Measurements from ENCODE around the gene SNX22.
"Not testable (repeated sequence)": the region's sequence is repeated elsewhere in the genome, so short reads cannot be mapped to it uniquely, and the experiment has no call there.

The SNX22 gene

GRCh38 chr15:64151727-64152506 lies at the start of gene SNX22:
Gene SNX22 (plus strand): TSS chr15:64151731. CDS start chr15:64151776, 45 bp downstream.
- no peak for DNase-seq (ENCODE audit: low read depth)

DNA sequence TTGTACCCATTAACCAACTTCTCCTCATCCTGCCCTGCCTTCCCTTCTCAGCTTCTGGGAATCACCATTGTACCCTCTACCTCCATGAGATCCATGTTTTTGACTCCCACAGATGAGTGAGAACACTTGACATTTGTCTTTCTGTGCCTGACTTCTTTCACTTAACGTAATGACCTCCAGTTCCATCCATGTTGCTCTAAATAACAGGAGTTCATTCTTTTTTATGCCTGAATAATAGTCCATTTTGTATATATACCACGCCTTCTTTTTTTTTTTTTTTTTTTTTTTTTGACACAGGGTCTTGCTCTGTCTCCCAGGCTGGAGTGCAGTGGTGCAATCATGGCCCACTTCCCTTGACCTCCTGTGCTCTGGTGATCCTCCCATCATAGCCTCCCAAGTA lies 49.0 kb upstream of the SNX22 start:
- no peak for DNase-seq (ENCODE audit: low read depth)

GRCh38 chr15:64105113-64105704 lies 46.3 kb upstream of the SNX22 start:
- DNase-seq (ENCODE audit: low read depth) = peak; percentile 85

GRCh38 chr15:64107337-64107736 lies 44.2 kb upstream of the SNX22 start:
- no peak for DNase-seq (ENCODE audit: low read depth)

- not testable (repeated sequence) for DNase-seq (ENCODE audit: low read depth)
These were observed 41.3 kb upstream of the SNX22 start for GRCh38 chr15:64110108-64110701.

DNA sequence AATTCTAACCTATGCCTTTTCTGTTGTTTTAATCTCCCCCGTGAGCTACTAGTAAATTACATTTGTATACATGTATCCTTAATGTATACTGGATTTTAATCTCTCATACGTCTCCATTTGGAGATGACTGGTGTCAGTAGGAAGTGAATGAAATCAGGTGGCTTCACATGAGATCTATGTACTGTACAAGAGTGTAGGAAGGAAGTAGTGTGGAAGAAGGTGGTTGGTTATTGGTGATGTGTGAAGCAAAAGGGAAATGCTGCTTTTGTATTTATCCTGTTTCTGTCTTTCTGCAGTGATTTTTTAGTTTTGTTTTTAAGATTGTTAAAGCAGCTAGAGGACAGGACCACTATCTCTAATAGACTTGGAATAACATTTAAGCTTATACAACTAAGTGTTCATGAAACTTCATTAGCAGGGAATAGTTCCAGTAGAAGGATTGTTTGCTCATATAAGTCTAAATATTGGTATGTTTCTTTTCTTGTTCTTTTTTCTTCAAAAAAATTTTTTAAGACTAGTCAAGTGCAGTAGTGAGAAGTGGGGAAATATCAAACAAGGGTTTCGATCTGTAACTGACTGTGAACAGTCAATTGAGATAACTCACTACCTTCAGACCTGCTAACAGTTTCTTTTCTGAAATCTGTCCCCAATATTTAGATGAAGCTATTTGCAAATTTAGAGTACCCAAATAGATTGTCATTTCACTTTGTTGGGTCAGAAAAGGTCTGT lies 40.4 kb upstream of the SNX22 start:
- DNase-seq (ENCODE audit: low read depth) = no peak

- DNase-seq (ENCODE audit: low read depth) = no peak
These were observed 39.9 kb upstream of the SNX22 start for GRCh38 chr15:64111679-64112050.

GRCh38 chr15:64112073-64112772 lies 39.3 kb upstream of the SNX22 start:
- DNase-seq (ENCODE audit: low read depth) = no peak

DNA sequence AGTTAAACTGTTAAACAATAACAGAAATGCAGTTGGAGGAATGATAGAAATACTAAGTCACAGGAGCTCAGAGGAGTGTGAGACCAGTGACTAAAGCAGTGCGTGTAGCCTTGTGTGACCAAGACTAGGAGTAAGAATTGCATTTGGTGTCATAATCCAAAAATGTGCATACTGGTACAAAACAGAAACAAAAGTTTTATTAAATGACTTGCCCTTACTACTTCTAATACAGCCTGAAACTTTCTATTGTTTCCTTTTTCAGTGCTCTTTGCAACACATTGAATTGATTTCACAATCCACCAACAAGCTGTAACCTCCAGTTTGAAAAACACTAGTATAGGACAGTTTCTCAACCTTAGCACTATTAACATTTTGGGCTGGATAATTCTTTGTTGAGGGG lies 38.6 kb upstream of the SNX22 start:
- DNase-seq (ENCODE audit: low read depth) = peak; percentile 80

- DNase-seq (ENCODE audit: low read depth) = no peak
These were observed 33.6 kb upstream of the SNX22 start for GRCh38 chr15:64117759-64118487.

DNA sequence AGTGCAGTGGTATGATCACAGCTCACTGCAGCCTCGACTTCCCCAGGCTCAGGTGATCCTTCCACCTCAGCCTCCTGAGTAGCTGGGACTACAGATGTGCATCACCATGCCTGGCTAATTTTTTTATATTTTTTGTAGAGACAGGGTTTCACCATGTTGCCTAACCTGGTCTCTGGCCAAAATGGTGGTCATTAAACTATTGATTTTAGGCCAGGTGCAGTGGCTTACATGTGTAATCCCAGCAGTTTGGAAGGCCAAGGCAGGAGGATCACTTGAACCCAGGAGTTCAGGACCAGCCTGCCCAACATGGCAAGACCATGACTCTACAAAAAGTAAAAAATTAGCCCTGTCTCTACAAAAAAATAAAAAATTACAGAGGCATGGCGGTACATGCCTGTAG lies 31.2 kb upstream of the SNX22 start:
- DNase-seq (ENCODE audit: low read depth) = not testable (repeated sequence)

DNA sequence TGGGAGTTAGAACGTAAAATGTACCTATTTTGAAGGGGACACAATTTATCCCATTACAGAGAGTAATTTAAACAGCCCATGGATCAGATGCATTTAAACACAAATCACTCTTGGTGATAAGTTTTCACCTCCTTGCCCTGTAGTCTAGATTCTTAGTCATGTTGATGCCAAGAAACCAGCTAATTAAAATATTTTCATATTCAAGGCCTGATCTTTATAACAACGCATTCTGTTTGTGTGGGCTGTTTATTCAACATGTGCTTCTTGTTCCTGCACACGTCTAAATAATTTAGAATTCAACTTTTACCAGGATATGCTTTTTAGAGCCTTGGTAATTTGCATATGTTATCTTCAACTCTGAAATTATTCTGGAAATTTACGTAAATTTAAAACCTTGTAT lies 29.9 kb upstream of the SNX22 start:
- DNase-seq (ENCODE audit: low read depth) = no peak

GRCh38 chr15:64122444-64122843 lies 29.1 kb upstream of the SNX22 start:
- no peak for DNase-seq (ENCODE audit: low read depth)

- peak; percentile 64 for DNase-seq (ENCODE audit: low read depth)
These were observed 28.6 kb upstream of the SNX22 start for GRCh38 chr15:64122936-64123351.

- no peak for DNase-seq (ENCODE audit: low read depth)
These were observed 25.6 kb upstream of the SNX22 start for GRCh38 chr15:64125978-64126377.

- DNase-seq (ENCODE audit: low read depth) = no peak
These were observed 23.8 kb upstream of the SNX22 start for GRCh38 chr15:64127521-64128270.

- DNase-seq (ENCODE audit: low read depth) = no peak
These were observed 21.4 kb upstream of the SNX22 start for GRCh38 chr15:64130159-64130558.

DNA sequence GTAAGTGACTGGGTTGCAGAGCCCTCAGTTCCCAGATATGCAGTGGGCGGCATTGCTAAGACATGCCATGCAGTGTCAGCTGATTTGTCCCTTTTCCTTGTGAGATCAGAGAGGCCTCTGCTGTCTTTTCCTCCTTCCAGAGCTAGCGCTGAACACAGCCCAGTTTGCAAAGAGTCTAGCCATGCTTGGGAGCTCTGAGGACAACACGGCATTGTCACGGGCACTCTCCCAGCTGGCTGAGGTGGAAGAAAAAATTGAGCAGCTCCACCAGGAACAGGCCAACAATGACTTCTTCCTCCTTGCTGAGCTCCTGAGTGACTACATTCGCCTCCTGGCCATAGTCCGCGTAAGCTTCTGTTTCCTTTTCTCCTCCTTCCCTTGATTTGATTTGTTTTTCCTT lies 20.0 kb upstream of the SNX22 start:
- DNase-seq (ENCODE audit: low read depth) = no peak

DNA sequence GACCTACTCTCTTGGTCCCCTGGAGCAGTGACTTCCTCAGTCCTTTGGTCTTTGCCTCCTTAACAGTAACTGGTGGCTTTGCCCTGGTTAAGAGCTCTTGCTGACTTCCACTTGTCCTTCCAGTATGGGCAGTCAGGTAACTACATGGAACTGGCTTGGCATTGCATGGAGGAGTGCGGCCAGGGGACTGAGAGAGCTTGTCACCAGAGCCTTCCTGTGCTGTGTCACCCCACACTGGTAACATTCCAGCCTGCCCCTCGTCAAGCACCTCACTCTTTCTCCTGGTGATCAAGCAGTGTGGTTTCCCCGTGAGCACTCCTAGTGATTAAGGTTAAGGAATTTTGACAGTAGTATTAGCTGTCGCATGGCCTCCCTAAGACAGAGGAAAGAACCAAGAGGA lies 19.3 kb upstream of the SNX22 start:
- no peak for DNase-seq (ENCODE audit: low read depth)

GRCh38 chr15:64133623-64134344 lies 17.7 kb upstream of the SNX22 start:
- DNase-seq (ENCODE audit: low read depth) = no peak

All from fibroblast of gingiva (primary cell).